ENCODE data around the gene OASL.
"Not testable (repeated sequence)": the region's sequence is repeated elsewhere in the genome, so short reads cannot be mapped to it uniquely, and the experiment has no call there.

OASL gene

GRCh38 chr12:121038861-121039668, at the start of gene OASL:
TSS of gene OASL (minus strand) at chr12:121039246. CDS start at chr12:121038971, 275 bp downstream.
- no peak for DNase-seq (ENCODE audit: low read depth)

- DNase-seq (ENCODE audit: low read depth), result no peak
These were observed 49.1 kb upstream of the OASL start for GRCh38 chr12:121088195-121088585.

GRCh38 chr12:121087467-121088194, 48.6 kb upstream of the OASL start:
- no peak for DNase-seq (ENCODE audit: low read depth)

- DNase-seq (ENCODE audit: low read depth), result no peak
These were observed 47.8 kb upstream of the OASL start for GRCh38 chr12:121086781-121087295.

- DNase-seq (ENCODE audit: low read depth), result no peak
These were observed 46.7 kb upstream of the OASL start for GRCh38 chr12:121085506-121086353.

- no peak for DNase-seq (ENCODE audit: low read depth)
These were observed 46.0 kb upstream of the OASL start for GRCh38 chr12:121085069-121085468.

- DNase-seq (ENCODE audit: low read depth), result no peak
These were observed 45.2 kb upstream of the OASL start for GRCh38 chr12:121084229-121084628.

- DNase-seq (ENCODE audit: low read depth), result no peak
These were observed 41.9 kb upstream of the OASL start for GRCh38 chr12:121080909-121081308.

GRCh38 chr12:121079736-121080272, 40.8 kb upstream of the OASL start:
- no peak for DNase-seq (ENCODE audit: low read depth)

GRCh38 chr12:121077440-121077839, 38.4 kb upstream of the OASL start:
- not testable (repeated sequence) for DNase-seq (ENCODE audit: low read depth)

GRCh38 chr12:121075911-121076310, 36.9 kb upstream of the OASL start:
- DNase-seq (ENCODE audit: low read depth), result not testable (repeated sequence)

- no peak for DNase-seq (ENCODE audit: low read depth)
These were observed 33.1 kb upstream of the OASL start for GRCh38 chr12:121072147-121072546.

GRCh38 chr12:121069206-121069605, 30.2 kb upstream of the OASL start:
- DNase-seq (ENCODE audit: low read depth), result no peak

GRCh38 chr12:121065345-121065744, 26.3 kb upstream of the OASL start:
- no peak for DNase-seq (ENCODE audit: low read depth)

GRCh38 chr12:121064586-121064985, 25.5 kb upstream of the OASL start:
- not testable (repeated sequence) for DNase-seq (ENCODE audit: low read depth)

GRCh38 chr12:121064116-121064515, 25.1 kb upstream of the OASL start:
- no peak for DNase-seq (ENCODE audit: low read depth)

GRCh38 chr12:121062391-121063045, 23.5 kb upstream of the OASL start:
- no peak for DNase-seq (ENCODE audit: low read depth)

GRCh38 chr12:121061831-121062230, 22.8 kb upstream of the OASL start:
- no peak for DNase-seq (ENCODE audit: low read depth)

GRCh38 chr12:121060149-121061001, 21.3 kb upstream of the OASL start:
- DNase-seq (ENCODE audit: low read depth), result no peak
